Neural cell (in vitro differentiated cells): ENCODE data around the gene ENOX1.

Experiments used
- EP300 ChIP-seq: fragments of 450-650 bp; conservative IDR thresholded peaks from 2 replicates; pipeline ENCODE4 v1.6.1; 2014; ENCODE audit warnings: antibody characterized with exemption, mild to moderate bottlenecking, moderate library complexity; ENCODE audit not compliant: poor library complexity, severe bottlenecking
- EZH2 ChIP-seq: fragments of 200-600, 300-800 bp; shearing (Covaris generic), sonication (generic); IDR thresholded peaks from 2 replicates; pipeline ENCODE4 v1.6.1; 2014; ENCODE audit warnings: antibody characterized with exemption, low read length, borderline replicate concordance, mild to moderate bottlenecking; ENCODE audit not compliant: insufficient read depth, poor library complexity, severe bottlenecking
- POLR2AphosphoS5 ChIP-seq: IDR thresholded peaks from 2 replicates; pipeline ENCODE4 v1.6.1; 2012
- RAD21 ChIP-seq: fragments of 450-650 bp; conservative IDR thresholded peaks from 2 replicates; pipeline ENCODE4 v1.6.1; 2014; ENCODE audit warnings: antibody characterized with exemption, mild to moderate bottlenecking, moderate library complexity
- TAF1 ChIP-seq: IDR thresholded peaks from 2 replicates; pipeline ENCODE4 v1.6.1; 2012; ENCODE audit warnings: low read depth
- TF ChIP-seq, protein P1 (sequence below): fragments of 450-650 bp; IDR thresholded peaks from 2 replicates; pipeline ENCODE4 v1.5.1; 2014; ENCODE audit warnings: antibody characterized with exemption, mild to moderate bottlenecking, moderate library complexity; ENCODE audit not compliant: poor library complexity, severe bottlenecking
- TF ChIP-seq, protein P2 (sequence below): IDR thresholded peaks from 2 replicates; pipeline ENCODE4 v1.6.1; 2012; ENCODE audit warnings: borderline replicate concordance

DNA sequence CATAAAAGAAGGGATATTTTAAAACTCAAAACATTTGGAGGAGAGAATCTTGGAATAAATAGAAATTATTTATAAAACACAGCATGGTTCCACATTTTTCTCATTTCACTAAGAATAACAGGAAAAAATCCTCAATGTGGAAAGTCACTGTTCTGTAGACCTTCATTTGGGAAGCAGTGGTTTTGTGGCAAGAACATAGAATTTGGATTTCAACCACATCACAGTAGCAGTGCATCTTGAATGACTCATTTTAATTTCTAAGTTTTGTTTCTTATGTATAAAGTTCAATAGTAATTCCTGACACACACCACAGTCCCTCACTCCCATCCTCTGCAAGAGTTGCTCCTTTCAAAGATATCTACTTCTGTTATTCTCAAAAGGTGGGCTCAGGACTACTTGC, 264.0 kb downstream of the ENOX1 start:
- TF ChIP-seq, protein P1, sequence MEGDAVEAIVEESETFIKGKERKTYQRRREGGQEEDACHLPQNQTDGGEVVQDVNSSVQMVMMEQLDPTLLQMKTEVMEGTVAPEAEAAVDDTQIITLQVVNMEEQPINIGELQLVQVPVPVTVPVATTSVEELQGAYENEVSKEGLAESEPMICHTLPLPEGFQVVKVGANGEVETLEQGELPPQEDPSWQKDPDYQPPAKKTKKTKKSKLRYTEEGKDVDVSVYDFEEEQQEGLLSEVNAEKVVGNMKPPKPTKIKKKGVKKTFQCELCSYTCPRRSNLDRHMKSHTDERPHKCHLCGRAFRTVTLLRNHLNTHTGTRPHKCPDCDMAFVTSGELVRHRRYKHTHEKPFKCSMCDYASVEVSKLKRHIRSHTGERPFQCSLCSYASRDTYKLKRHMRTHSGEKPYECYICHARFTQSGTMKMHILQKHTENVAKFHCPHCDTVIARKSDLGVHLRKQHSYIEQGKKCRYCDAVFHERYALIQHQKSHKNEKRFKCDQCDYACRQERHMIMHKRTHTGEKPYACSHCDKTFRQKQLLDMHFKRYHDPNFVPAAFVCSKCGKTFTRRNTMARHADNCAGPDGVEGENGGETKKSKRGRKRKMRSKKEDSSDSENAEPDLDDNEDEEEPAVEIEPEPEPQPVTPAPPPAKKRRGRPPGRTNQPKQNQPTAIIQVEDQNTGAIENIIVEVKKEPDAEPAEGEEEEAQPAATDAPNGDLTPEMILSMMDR: no peak
- TF ChIP-seq POLR2AphosphoS5 (no peak), RAD21 (no peak), EZH2 (no peak), EP300 (no peak), TAF1 (no peak)
- TF ChIP-seq, protein P2, sequence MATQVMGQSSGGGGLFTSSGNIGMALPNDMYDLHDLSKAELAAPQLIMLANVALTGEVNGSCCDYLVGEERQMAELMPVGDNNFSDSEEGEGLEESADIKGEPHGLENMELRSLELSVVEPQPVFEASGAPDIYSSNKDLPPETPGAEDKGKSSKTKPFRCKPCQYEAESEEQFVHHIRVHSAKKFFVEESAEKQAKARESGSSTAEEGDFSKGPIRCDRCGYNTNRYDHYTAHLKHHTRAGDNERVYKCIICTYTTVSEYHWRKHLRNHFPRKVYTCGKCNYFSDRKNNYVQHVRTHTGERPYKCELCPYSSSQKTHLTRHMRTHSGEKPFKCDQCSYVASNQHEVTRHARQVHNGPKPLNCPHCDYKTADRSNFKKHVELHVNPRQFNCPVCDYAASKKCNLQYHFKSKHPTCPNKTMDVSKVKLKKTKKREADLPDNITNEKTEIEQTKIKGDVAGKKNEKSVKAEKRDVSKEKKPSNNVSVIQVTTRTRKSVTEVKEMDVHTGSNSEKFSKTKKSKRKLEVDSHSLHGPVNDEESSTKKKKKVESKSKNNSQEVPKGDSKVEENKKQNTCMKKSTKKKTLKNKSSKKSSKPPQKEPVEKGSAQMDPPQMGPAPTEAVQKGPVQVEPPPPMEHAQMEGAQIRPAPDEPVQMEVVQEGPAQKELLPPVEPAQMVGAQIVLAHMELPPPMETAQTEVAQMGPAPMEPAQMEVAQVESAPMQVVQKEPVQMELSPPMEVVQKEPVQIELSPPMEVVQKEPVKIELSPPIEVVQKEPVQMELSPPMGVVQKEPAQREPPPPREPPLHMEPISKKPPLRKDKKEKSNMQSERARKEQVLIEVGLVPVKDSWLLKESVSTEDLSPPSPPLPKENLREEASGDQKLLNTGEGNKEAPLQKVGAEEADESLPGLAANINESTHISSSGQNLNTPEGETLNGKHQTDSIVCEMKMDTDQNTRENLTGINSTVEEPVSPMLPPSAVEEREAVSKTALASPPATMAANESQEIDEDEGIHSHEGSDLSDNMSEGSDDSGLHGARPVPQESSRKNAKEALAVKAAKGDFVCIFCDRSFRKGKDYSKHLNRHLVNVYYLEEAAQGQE: no peak
